Effector memory CD4-positive, alpha-beta T cell (primary cell): Measurements from ENCODE around the gene COL4A6.

ENCODE experiments used
- DNase-seq, 3 donors: peaks; one replicate each; pipeline ENCODE4 v3.0.0-alpha.2; 2020
- H3K27ac ChIP-seq: 2 replicates; pipeline ENCODE4 v1.7.0; 2013; ENCODE audit warnings: mild to moderate bottlenecking, low read length, moderate library complexity; ENCODE audit not compliant: insufficient read depth, poor library complexity, severe bottlenecking
- H3K27me3 ChIP-seq: replicated peaks from 2 replicates; pipeline ENCODE4 v1.7.0; 2013; ENCODE audit warnings: mild to moderate bottlenecking, low read length; ENCODE audit not compliant: insufficient read depth, control insufficient read depth, poor library complexity, severe bottlenecking
- H3K36me3 ChIP-seq: 2 replicates; pipeline ENCODE4 v1.7.0; 2013; ENCODE audit warnings: mild to moderate bottlenecking, low read length, moderate library complexity; ENCODE audit not compliant: control insufficient read depth, insufficient read depth
- H3K4me1 ChIP-seq: 2 replicates; pipeline ENCODE4 v1.7.0; 2013; ENCODE audit warnings: low read length, mild to moderate bottlenecking; ENCODE audit not compliant: control insufficient read depth, insufficient read depth, poor library complexity, severe bottlenecking
- H3K4me3 ChIP-seq: 2 replicates; pipeline ENCODE4 v1.7.0; 2013; ENCODE audit warnings: low read length, low read depth, mild to moderate bottlenecking; ENCODE audit not compliant: insufficient read depth, poor library complexity, severe bottlenecking
- H3K9me3 ChIP-seq: 2 replicates; pipeline ENCODE4 v1.7.0; 2013; ENCODE audit warnings: mild to moderate bottlenecking, low read length, moderate library complexity; ENCODE audit not compliant: control insufficient read depth

Gene COL4A6

DNA sequence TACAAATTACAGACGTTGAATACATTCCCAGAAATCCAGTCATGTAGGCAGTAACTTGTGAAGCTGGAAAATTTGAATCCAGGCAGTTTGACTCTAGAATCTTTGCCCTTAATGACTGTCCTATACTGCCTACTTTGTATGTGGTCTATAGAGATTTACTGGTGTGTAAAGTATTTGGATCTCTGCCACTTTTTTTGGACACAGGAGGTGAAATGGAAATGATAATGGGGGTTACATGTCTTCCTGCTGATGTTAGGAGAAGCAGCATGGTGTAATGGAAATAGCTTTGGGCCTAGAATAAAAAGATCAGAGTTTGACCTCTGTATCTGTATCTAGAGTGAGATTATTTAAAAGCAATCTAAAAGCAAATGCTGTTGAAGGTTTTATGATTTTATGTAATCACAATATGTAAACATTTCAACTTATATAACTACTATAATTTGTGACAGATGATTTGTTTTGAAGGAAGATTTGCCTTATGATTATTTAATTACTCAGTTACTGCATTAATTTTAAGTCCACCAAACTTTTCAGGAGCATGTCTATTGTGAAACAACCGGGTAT lies 4.8 kb upstream of the COL4A6 start:
- Histone ChIP-seq H3K9me3 (no peaks in the 10 kb centered on the region), H3K27ac (no peak overlapping the region), H3K4me3 (no peak overlapping the region), H3K36me3 (no peaks in the 10 kb centered on the region), H3K4me1 (no peaks in the 10 kb centered on the region), H3K27me3 (peaks cover 3% of the 10 kb centered on the region)
- no peak for DNase-seq

DNA sequence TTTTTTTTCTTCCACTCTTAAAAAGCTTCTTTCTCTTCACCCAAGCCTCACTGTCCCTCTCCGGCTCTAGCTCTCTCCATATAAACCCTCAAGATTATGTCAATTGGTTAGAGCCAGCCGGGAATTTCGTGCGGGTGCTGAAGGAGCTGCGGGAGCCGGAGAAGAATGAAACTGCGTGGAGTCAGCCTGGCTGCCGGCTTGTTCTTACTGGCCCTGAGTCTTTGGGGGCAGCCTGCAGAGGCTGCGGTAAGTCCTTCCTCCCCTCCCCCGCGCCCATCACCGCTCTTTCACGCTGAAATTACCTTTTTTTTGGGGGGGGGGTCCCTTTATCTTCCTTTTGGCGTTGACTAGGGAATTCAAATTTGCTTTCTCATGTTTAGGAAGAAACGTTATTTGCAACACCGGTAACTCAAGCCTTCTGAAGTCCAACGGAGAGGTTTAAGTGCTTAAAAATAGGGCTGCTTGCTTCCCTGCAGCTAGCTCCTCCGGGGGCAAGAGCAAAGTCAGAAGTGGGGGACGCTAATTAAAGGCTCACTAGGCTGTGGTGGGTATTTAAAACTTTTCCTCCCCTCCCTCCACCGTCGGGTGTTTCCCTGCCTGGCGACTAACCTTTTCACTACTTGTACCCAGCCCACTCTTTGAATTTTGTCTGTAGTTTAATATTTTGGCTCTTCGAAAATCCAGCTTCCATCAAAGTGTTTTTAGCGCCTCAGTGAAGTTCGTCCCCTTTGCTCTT lies 1.9 kb upstream of the COL4A6 start:
- H3K27ac ChIP-seq = no peak overlapping the region
- no peak for DNase-seq
- no peaks in the 10 kb centered on the region for H3K4me1 ChIP-seq
- no peak overlapping the region for H3K4me3 ChIP-seq
- peaks cover 7% of the 10 kb centered on the region for H3K27me3 ChIP-seq
- no peaks in the 10 kb centered on the region for H3K9me3 ChIP-seq
- H3K36me3 ChIP-seq = no peaks in the 10 kb centered on the region

DNA sequence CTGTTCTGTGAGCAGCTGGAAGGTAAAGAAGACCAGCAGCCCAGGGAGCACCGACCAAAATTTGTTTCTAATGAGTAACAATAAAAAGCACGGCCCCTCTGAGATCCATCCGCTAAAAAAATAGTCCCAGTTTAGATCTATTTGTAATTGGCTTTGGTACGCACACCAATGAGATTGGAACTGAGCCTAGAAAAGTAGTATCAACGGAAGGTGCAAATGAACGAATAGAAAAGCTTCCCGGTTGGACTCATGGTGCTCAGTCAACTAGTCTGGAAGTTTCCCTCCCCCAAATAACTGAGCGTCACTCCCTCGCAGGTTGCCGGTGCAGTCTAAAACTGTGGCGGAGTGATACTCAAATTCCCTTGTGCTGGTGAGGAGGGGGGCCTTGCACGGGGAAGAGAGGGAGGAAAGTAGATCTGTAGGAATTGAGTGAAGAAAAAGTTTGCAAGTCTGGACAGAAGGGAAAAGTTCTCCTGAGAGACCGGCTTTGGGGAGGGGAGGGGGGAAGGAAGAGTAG lies 1.3 kb upstream of the COL4A6 start, which contains the start of gene COL4A5:
TSS of gene COL4A5 (plus strand) at position 413 of the 517 bp plus-strand sequence. CDS start 288 bp downstream, outside the sequence.
- DNase-seq = no peak
- no peaks in the 10 kb centered on the region for H3K4me1 ChIP-seq
- H3K27ac ChIP-seq = no peak within 1 kb of the TSS
- no peaks in the 10 kb centered on the region for H3K36me3 ChIP-seq
- H3K9me3 ChIP-seq = no peaks in the 10 kb centered on the region
- peaks cover 7% of the 10 kb centered on the region for H3K27me3 ChIP-seq
- no peak within 1 kb of the TSS for H3K4me3 ChIP-seq

DNA sequence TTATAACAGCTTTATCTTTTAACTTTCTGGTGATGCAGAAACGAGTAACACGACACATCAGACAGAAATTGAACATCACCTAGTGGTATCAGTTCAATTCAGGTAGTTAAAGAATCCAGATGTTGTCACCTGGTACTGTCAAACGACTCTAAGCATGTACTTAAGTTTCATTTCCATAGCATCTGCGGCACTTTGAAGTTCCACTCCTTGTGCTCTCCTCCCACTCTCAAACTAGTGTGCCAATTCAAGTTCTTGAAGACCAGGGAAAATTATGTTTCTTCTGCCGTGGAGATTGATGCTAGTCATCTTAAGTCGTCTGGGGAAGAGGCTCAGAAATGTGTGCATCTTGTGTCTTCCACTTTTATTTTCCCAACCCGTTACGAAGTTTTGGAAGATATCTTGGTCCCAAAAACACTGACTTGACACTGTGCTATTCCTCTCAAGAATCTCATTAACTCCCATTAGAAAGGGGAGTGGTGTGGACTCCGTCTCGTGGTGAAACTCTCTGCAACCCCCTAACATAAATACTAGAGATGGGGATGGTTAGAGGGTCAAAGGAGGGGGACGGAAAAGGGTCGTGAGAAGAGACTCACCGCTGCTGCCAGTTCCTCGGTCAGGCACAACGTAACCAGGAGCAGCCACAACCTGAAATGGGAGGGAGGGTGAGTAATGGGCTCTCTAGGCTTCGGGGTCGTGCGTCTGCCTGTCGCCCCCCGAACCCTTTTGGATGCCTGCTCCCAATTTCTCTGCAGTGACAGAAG lies 693 bp downstream of the COL4A6 start:
- no peak overlapping the region for H3K27ac ChIP-seq
- no peaks in the 10 kb centered on the region for H3K4me1 ChIP-seq
- H3K9me3 ChIP-seq = no peaks in the 10 kb centered on the region
- peaks cover 7% of the 10 kb centered on the region for H3K27me3 ChIP-seq
- no peak for DNase-seq
- no peaks in the 10 kb centered on the region for H3K36me3 ChIP-seq
- H3K4me3 ChIP-seq = no peak overlapping the region

DNA sequence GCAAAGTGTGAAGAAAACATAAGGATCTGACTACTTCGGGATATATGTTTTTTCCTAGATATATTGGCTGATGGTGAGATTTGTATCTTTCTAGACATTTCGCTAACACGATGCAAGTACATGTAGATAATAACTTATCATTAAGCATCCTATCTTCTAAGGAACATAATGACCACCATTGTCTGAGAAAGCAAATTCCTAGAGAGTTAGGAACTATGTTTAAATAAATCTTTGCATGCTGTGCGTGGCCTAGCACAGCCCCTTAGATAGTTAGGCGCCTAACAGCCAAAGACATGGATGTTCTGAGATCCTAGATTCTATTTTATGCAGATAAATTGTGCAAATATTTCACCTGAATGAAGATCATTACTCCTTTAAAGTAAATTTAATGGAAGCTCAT lies 3.0 kb downstream of the COL4A6 start:
- Histone ChIP-seq H3K27me3 (peaks cover 7% of the 10 kb centered on the region), H3K4me3 (no peak overlapping the region), H3K27ac (no peak overlapping the region)

DNA sequence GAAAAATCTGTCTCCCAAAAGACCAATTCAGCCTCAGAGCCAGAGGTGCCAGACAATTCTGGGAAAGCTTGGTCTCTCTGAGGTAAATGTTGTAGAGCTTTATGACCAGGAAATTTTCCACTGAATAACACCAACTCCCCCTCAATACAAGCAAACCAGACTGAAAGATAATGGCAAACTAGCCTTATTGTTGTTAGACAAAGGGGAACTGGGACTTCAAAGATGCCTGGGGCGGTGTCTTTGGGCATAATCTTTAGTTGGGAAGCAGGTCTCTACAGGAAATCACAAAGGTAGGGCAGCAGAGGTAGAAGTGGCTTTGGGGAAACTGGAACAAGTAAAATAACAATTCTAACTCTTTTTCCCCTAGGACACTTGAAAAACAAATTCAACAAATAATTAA lies 12.0 kb downstream of the COL4A6 start:
- H3K4me1 ChIP-seq = no peaks in the 10 kb centered on the region
- no peaks in the 10 kb centered on the region for H3K36me3 ChIP-seq
- no peak overlapping the region for H3K27ac ChIP-seq
- no peak overlapping the region for H3K4me3 ChIP-seq
- DNase-seq = no peak
- no peaks in the 10 kb centered on the region for H3K9me3 ChIP-seq
- H3K27me3 ChIP-seq = no peaks in the 10 kb centered on the region

More for the DNA sequence above, 3.0 kb downstream of the COL4A6 start:
- DNase-seq = no peak
- no peaks in the 10 kb centered on the region for H3K4me1 ChIP-seq
- no peaks in the 10 kb centered on the region for H3K9me3 ChIP-seq
- no peaks in the 10 kb centered on the region for H3K36me3 ChIP-seq

DNA sequence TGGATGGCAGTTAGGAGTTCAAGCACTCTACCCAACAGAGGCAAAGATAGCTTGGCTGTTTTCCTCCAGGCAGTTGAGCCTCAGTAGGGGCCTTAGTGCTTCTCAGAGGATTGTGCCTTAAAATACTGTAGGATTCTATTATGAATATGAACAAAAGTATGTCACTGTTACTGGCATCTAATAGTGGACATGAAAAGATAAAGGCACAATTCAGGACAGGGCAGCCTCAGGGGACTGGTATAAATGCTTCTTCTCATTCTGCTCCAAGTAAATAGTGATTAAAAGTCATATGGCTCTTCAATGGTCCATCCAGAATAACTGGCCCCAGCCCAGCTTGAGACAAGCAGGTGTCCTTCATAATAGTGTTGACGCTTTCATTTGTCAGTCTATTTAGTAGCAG lies 17.7 kb downstream of the COL4A6 start:
- Histone ChIP-seq H3K4me3 (no peak overlapping the region), H3K4me1 (no peaks in the 10 kb centered on the region), H3K27me3 (no peaks in the 10 kb centered on the region), H3K9me3 (no peaks in the 10 kb centered on the region), H3K27ac (no peak overlapping the region), H3K36me3 (no peaks in the 10 kb centered on the region)
- no peak for DNase-seq

DNA sequence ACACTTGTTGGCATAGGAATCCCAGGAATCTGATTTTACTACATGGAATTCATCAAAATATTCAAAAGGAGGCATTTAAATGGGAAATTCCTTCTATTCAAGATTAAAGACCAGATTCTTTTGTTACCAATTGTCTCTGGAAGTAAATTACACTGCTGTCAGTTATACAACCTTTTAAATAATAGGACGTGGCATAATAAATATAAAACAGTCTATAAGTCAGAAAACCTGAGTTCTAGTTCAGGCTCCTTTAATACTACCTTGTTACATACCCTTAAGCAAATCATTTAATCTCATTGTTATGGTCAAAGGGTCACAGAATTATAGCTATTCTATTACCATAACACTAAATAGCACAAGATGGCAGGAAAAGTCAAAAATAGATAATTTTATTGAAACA lies 18.8 kb downstream of the COL4A6 start:
- Histone ChIP-seq H3K36me3 (no peaks in the 10 kb centered on the region), H3K27me3 (no peaks in the 10 kb centered on the region), H3K27ac (no peak overlapping the region), H3K9me3 (no peaks in the 10 kb centered on the region), H3K4me3 (no peak overlapping the region), H3K4me1 (no peaks in the 10 kb centered on the region)
- DNase-seq = no peak

DNA sequence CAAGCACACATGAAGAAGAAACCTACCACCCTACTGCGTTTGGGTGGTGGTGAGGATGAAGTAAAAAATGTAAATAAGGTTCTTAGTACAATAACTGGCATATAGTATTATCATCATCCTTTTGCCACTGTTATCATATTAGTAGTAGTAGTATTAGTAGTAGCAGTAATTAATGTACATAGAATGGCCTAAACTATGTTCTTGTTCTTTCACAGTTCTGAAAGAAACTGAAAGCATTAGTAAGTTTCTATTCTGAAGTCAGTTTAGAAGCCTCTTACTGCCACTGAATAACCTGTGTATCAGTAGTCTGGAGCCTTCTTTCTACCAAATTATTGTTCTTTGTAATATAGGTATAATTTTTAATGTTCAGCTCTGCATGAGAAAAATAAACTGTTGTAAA lies 21.0 kb downstream of the COL4A6 start:
- H3K36me3 ChIP-seq = no peaks in the 10 kb centered on the region

DNA sequence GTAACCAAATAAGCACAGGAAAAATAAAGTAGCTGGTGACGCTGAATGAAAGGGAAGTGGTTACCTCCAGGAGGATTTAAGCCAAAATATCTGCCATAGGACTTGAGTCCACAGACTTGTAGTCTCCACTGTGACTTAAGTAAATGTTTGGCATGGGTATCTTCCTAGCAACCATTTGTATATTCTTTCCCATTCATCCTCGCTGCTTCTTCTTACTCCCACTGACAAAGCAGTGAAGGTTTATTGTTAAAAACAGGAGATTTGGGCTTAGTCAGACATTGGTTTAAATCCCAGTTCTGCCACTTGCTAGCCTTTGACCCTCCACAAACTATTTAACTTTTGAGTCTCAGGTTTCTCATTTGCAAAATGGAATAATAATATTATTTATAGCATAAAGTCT lies 22.3 kb downstream of the COL4A6 start:
- H3K36me3 ChIP-seq = no peaks in the 10 kb centered on the region
- no peak overlapping the region for H3K4me3 ChIP-seq
- H3K27ac ChIP-seq = no peak overlapping the region
- no peaks in the 10 kb centered on the region for H3K9me3 ChIP-seq
- DNase-seq = no peak
- no peaks in the 10 kb centered on the region for H3K27me3 ChIP-seq
- H3K4me1 ChIP-seq = no peaks in the 10 kb centered on the region

More for the DNA sequence above, 21.0 kb downstream of the COL4A6 start:
- Histone ChIP-seq H3K27me3 (no peaks in the 10 kb centered on the region), H3K9me3 (no peaks in the 10 kb centered on the region), H3K27ac (no peak overlapping the region), H3K4me1 (no peaks in the 10 kb centered on the region), H3K4me3 (no peak overlapping the region)
- no peak for DNase-seq
